Measurements from ENCODE around the gene CISH.

CISH gene

GRCh38 chr3:50602595-50603191 is 8.9 kb downstream of the CISH start:
- Histone ChIP-seq H3F3A (ENCODE audit: low read depth) (no peaks in the 10 kb centered on the region), H3K4me3 (ENCODE audit: low read length, poor library complexity, severe bottlenecking) (no peak overlapping the region), H3K79me2 (ENCODE audit: insufficient read depth, low read length) (no peaks in the 10 kb centered on the region), H3K9me2 (replicated peaks; ENCODE audit: low read depth, low read length) (no peaks in the 10 kb centered on the region), H3K9ac (ENCODE audit: low read depth, low read length, poor library complexity, severe bottlenecking) (no peak overlapping the region), H3K36me3 (ENCODE audit: insufficient read depth, low read length) (no peaks in the 10 kb centered on the region), H3K27me3 (ENCODE audit: insufficient read depth, low read length, poor library complexity, severe bottlenecking) (no peaks in the 10 kb centered on the region), H2AFZ (ENCODE audit: low read length) (no peak overlapping the region), H3K9me3 (ENCODE audit: insufficient read depth, low read depth, low read length) (no peaks in the 10 kb centered on the region), H4K20me1 (ENCODE audit: insufficient read depth, low read length, poor library complexity, severe bottlenecking) (no peaks in the 10 kb centered on the region), H3K4me2 (ENCODE audit: low read depth, low read length, poor library complexity, severe bottlenecking) (no peak overlapping the region), H3K4me1 (ENCODE audit: insufficient read depth, low read length, poor library complexity, severe bottlenecking) (no peaks in the 10 kb centered on the region)
- TF ChIP-seq EZH2phosphoT487 (IDR thresholded peaks at IDR 0.05; ENCODE audit: borderline replicate concordance), result no peak
- no peak for TF ChIP-seq CTCF (conservative IDR thresholded peaks at IDR 0.05; ENCODE audit: low read length)

- TF ChIP-seq EZH2phosphoT487 (IDR thresholded peaks at IDR 0.05; ENCODE audit: borderline replicate concordance), result no peak
- TF ChIP-seq CTCF (conservative IDR thresholded peaks at IDR 0.05; ENCODE audit: low read length), result no peak
- no peak overlapping the region for H3K9ac ChIP-seq (ENCODE audit: low read depth, low read length, poor library complexity, severe bottlenecking)
- H3F3A ChIP-seq (ENCODE audit: low read depth), result no peaks in the 10 kb centered on the region
- H2AFZ ChIP-seq (ENCODE audit: low read length), result no peak overlapping the region
- H3K4me2 ChIP-seq (ENCODE audit: low read depth, low read length, poor library complexity, severe bottlenecking), result no peak overlapping the region
- H3K79me2 ChIP-seq (ENCODE audit: insufficient read depth, low read length), result no peaks in the 10 kb centered on the region
- H3K36me3 ChIP-seq (ENCODE audit: insufficient read depth, low read length), result no peaks in the 10 kb centered on the region
- no peaks in the 10 kb centered on the region for H3K9me3 ChIP-seq (ENCODE audit: insufficient read depth, low read depth, low read length)
- no peaks in the 10 kb centered on the region for H3K27me3 ChIP-seq (ENCODE audit: insufficient read depth, low read length, poor library complexity, severe bottlenecking)
- H4K20me1 ChIP-seq (ENCODE audit: insufficient read depth, low read length, poor library complexity, severe bottlenecking), result no peaks in the 10 kb centered on the region
- no peaks in the 10 kb centered on the region for H3K4me1 ChIP-seq (ENCODE audit: insufficient read depth, low read length, poor library complexity, severe bottlenecking)
- no peaks in the 10 kb centered on the region for H3K9me2 ChIP-seq (replicated peaks; ENCODE audit: low read depth, low read length)
- H3K4me3 ChIP-seq (ENCODE audit: low read length, poor library complexity, severe bottlenecking), result no peak overlapping the region
Observed at GRCh38 chr3:50600841-50601591, 10.6 kb downstream of the CISH start.

GRCh38 chr3:50600141-50600753 is 11.3 kb downstream of the CISH start:
- Histone ChIP-seq H3K27me3 (ENCODE audit: insufficient read depth, low read length, poor library complexity, severe bottlenecking) (no peaks in the 10 kb centered on the region), H2AFZ (ENCODE audit: low read length) (no peak overlapping the region), H3K9ac (ENCODE audit: low read depth, low read length, poor library complexity, severe bottlenecking) (no peak overlapping the region), H3K9me3 (ENCODE audit: insufficient read depth, low read depth, low read length) (no peaks in the 10 kb centered on the region), H4K20me1 (ENCODE audit: insufficient read depth, low read length, poor library complexity, severe bottlenecking) (no peaks in the 10 kb centered on the region), H3K36me3 (ENCODE audit: insufficient read depth, low read length) (no peaks in the 10 kb centered on the region), H3K4me2 (ENCODE audit: low read depth, low read length, poor library complexity, severe bottlenecking) (no peak overlapping the region), H3F3A (ENCODE audit: low read depth) (no peaks in the 10 kb centered on the region), H3K4me1 (ENCODE audit: insufficient read depth, low read length, poor library complexity, severe bottlenecking) (no peaks in the 10 kb centered on the region), H3K9me2 (replicated peaks; ENCODE audit: low read depth, low read length) (no peaks in the 10 kb centered on the region), H3K4me3 (ENCODE audit: low read length, poor library complexity, severe bottlenecking) (no peak overlapping the region), H3K79me2 (ENCODE audit: insufficient read depth, low read length) (no peaks in the 10 kb centered on the region)
- TF ChIP-seq CTCF (conservative IDR thresholded peaks at IDR 0.05; ENCODE audit: low read length) (no peak), EZH2phosphoT487 (IDR thresholded peaks at IDR 0.05; ENCODE audit: borderline replicate concordance) (no peak)
